GM19452 (cell line): ENCODE data around the gene NOTCH4.
A peak's percentile ranks its signal among the peaks of the same experiment; 100 is the strongest.
"Not testable (repeated sequence)": the region's sequence is repeated elsewhere in the genome, so short reads cannot be mapped to it uniquely, and the experiment has no call there.

Experiments
- ATAC-seq: cut with Tn5 transposase; IDR thresholded peaks from one replicate; pipeline ENCODE4 v1.9.1; 2021; ENCODE audit not compliant: unreplicated experiment

The NOTCH4 gene

DNA sequence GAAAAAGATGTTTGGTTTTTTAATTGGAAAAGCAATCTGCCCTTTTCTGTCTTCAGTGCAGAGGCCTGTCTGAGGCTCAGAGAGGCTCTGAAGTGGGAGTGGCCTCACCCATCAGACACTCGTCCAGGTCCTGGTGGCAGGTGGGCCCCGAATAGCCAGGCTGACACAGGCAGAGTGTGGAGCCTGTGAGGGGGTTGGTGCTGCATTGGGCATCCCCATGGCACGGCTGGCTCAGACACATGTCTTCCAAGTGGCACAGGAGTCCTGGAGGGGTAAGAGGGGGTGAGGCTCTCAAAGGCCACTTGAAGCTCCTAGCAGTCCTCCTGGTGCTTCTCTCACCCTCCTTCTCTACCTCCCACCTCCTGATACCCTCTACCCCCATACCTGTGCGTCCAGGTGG is 3.8 kb downstream of the NOTCH4 start:
- no peak for ATAC-seq

DNA sequence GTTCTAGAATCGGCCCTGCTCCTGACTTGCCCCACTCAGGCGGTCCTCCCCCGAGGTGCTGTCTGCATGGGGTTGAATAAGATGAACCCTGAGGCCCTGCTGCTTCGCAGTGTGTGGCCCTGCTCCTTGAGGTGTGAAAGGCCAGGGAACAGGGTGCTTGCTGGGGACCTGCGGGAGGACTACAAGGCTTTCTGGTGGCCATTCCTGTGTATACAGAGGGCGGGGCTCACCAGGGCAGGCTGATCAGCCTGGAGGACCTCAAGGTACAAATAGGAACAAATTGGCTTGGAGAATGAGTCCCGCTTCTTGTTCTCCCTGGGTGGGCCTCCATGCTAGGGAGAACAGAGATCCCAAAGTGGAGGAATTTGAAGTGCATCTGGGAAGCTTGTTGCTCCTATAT is 5.7 kb downstream of the NOTCH4 start:
- no peak for ATAC-seq

DNA sequence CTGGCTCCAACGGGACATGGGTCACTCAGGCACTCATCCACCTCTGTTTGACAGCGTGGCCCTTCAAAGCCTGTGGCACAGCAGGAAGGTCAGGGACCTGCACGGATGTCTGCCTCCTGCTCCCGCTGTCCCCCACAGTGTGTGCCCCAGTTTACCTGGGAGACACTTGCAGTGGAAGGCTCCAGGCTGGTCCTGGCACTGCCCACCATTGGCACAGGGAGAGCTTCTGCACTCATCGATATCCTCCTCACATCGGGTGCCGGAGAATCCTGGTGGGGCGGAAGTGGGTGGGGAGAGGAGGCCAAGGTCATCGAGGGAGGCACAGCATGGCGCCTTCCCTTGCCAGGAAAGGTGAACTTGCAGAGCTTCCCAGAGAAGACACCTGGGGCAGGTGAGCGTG is 6.9 kb downstream of the NOTCH4 start:
- no peak for ATAC-seq

DNA sequence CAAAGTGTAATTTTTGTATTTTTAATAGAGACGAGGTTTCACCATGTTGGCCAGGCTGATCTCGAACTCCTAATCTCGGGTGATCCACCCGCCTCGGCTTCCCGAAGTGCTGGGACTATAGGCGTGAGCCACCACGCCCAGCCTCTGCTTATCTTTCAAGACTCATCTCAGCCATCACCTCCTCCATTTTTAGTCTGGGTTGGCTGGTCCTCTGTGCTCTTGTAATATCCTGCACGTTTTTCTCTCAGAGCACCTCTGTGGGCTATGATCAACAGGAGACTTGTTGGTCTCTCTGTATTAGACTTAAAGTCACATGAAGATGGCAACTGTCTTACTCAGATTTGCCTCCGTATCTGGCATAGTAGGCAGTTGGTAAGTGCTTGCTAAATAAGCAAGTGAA is 7.6 kb downstream of the NOTCH4 start:
- no peak for ATAC-seq

DNA sequence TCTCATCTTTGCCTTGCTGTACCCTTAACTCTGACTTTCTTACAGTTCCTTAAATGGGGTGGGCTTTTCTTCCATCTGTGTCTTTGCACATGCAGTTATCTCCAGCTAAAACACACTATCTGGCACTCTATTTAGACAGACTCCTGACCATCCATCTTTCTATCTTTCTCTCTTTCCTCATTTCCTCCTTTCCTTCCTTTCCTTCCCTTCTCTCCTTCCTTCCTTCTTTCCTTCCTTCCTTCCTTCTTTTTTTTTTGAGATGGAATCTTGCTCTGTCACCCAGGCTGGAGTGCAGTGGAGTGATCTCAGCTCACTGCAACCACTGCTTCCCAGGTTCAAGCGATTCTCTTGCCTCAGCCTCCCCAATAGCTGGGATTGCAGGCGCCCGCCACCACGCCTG is 8.2 kb downstream of the NOTCH4 start:
- ATAC-seq: no peak

DNA sequence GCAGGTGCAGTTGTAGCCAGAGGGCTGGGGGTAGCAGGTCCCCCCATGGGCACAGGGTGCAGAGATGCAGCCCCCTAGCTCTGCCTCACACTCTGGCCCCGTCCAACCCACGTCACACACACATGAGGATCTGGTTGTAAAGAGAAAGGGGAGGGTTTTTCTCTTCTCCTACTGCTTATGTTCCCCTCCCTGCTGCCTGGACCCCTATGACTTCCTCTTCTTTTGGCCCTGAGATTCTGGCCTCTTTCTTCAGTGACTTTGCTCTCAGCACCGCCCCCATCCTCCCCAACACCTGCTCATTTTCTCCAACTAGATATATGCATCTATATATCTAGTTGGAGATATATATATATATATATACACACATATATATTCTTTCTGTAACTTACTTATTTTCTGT is 9.7 kb downstream of the NOTCH4 start:
- no peak for ATAC-seq

DNA sequence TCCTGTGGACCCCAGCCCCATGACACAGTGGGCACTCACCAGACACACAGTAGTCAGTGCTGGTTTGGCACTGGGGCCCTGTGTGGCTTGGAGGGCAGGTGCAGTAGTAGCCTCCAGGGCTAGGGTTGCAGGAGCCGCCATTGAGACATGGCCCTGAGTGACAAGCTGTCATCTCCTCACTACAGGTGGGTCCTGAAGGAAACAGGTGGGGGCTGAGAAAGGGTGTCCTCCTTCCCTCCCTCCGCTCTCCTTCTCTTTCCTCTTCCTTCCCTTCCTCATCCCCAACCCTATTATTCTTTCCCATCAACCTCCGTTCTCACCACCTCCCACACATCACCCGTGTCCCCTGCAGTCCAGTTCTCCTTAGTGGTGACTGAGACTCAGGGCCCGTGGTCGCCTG is 10.2 kb downstream of the NOTCH4 start:
- no peak for ATAC-seq

DNA sequence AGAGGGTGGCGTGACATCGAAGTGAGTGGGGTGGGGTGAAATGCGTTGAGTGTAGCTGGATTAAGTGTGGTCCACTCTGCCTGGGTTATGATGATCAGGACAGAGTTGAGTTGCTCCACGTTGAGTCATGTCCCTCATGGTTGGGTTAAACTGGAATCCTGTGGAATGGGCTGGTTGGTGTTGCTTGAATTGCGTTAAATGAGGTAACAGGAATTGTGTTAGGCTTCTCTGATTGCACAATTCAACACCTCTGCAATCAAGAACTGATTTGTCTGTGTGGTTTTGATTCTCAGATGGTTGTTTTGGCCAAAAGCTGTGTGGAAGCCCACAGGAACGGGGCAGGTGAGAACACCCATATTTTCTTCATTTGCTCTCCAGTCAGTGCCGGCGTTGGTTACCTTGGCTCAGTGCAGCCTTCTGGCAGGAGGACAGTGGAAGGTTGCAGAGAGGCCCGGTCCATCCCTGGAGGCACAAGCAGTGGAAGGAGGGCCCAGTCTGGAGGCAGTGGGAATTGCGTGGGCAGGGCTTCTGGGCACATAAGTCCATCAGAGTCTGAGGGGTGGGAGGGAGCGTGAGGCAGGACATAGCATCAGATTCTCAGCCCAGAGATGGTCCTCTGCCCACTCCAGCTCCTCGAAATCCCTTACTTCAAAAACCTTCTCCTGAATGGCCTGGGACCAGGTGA is 11.6 kb downstream of the NOTCH4 start:
- no peak for ATAC-seq

DNA sequence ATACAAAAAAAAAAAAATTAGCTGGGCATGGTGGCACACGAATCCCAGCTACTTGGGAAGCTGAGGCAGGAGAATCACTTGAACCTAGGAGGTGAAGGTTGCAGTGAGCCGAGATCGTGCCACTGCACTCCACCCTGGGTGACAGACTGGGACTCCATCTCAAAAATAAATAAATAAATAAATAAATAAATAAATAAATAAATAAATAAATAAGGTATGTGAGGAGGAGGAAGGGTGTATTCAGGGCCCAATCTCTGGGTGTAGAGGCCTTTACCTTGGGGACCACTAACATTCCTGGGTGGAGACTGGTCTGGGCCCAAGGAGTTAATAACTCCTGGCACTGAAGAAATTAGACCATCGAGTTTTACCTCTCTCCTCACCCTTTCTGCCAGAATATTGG is 12.4 kb downstream of the NOTCH4 start:
- not testable (repeated sequence) for ATAC-seq

DNA sequence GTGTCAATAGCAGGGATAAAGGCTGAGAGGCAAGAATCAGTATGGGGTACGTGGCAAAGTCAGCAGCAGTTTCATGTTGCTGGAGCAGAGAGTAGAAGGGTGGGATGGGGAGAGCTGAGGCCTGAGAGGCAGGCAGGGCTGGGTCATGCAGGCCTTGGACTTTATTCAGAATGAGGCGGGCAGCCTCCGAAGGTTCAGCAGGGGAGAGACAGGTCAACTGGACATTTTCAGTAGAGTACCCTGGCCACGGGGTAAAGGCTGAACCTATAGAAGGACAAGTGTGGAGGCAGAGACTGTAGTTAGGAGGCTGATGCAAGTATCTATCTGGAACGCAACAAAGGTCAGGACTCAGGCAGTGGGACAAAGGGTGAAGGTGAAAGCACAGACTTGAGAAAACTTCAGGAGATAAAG is 13.7 kb downstream of the NOTCH4 start:
- ATAC-seq: no peak

DNA sequence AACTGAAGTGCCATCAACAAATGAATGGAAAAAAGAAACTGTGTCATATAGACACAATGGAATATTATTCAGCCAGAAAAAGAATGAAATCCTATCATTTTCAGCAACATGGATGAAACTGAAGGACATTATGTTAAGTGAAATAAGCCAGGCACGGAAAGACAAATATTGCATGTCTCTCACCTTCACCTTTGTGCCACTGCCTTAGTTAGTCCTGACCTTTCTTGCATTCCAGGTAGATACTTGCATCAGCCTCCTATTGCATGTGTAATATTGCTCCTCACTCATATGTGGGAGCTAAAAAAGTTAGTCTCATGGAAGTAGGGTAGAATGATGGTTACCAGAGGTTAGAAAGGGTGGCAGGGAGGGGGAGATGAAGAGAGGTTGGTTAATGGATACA is 14.9 kb downstream of the NOTCH4 start:
- ATAC-seq: no peak

DNA sequence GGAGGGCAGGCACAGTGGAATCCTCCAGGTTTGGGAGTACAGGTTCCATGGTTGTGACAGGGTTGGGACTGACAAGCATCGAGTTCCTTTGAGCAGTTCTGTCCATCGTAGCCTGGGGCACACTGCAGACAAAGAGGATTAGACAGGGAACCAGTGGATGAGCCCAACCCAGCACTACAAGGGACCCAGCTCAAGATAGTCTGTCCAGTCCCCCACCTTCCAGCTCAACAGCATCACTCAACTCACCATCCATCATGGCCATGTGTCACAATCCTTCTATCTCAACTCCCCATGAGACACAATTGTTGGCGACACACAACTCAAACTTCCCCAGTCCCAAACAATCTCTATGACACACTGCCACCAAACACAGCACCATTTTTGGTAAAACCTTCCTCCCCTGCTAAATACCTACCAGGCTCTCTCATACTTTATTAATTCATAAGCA is 19.6 kb downstream of the NOTCH4 start:
- ATAC-seq: no peak

DNA sequence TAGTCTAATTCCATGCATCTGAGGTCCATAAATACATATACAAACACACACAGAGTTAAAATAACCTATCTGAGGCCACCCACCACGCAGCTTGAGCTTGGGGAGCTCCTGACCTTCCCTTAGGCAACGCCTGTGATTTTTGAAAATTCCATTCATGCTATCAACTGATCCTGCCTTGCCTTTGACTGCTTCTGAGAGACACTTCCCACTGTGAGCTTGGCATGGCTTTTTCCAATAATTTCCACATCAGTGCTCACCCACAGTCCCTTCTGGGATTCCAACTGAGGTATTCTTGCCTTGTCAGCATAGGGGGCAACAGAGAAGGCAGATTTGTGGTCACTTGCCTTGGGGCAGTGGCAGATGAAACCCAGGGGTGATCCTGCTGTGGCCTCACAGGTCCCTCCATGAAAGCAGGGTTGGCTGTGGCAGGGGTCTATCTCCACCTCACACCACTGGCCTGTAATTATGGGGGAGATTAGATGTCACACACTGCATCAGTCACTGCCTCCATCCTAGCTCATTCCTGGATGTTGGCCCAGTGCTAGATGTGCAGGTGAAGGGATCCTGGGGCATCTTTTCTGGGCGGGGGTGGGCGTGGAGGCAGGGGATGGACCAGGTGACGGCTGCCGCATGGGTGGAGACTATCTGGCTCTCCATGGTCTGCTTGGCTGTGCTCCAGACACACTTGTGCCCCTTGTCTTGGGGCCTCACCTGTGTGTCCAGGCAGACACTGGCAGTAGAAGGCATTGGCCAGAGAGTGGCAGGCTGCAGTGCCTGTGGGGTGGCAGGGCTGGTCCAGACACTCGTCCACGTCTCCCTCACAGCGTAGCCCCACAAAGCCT is 20.2 kb downstream of the NOTCH4 start:
- ATAC-seq: no peak

DNA sequence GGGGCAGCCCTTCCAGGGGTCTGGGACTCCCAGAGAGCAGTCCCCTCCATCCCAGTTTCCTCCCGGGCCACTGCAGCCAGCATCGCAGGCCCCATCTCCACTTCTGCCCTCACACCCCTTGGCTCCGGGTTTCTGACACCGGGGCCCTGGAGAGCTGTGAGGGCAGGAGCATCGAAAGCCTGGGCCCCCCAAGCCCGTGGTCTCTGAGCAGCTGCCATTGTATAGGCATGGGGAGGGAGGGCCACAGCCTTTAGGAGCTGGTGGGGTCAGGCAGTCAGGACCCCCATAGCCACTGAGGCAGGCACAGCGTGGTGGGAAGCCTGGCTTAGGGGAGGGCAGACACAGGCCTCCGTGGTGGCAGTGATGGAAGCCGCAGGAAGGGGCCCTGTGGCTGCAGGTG is 21.7 kb downstream of the NOTCH4 start:
- no peak for ATAC-seq

DNA sequence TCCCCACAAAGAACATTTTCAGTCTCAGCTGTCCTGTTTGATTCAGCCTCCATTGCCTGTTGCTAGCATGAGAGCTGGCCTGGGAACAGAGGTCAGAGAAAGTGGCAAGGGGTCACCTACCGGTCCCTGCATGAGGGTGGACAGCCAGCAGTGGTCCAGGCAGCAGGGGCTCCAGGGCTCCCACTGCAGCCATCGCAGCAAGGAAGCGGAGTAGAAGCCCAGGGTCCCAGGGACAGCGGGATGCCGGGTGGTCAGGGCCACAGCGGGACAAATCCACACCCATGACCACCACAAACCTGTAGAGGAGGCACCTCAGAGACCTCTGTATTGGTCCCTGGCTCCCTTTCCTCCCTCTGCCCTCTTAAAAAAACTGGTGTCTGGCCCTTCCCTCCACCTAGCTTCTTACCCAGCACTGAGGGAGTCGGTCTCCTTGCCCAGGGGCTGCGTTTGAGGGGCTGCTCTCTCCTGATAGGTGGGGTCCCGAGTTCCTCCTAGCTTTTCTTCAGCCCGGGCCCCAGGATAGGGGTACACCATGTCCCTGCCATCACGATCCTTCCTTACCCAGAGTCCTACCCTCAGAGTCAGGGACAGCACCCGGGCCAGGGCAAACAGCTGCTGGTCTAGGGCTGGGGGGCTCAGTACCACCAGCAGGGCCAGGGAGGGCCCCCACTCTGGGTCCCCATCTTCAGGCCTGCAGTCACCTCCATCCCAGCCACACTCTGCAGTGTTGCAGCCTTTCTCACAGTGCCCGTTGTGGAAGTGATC is 23.0 kb downstream of the NOTCH4 start:
- ATAC-seq: no peak

DNA sequence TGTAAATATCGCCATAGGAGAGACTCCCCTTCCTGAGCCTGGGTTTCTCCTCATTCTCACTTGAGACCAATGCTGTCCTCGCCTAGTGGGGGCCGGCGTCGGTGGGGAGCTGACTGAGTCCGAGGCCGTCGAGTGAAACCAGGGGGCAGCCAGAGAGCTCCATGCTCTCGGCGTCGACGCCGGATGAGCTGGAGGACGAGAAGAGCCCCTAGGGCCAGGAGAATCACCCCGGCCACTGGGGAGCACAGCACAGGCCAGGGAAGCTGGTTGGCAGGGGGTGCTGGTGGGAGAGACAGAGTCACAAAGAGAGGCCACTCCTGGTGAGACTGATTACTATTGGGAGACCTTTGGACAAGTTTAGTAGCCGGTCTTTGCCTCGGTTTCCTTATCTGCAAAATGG is 25.0 kb downstream of the NOTCH4 start:
- no peak for ATAC-seq

DNA sequence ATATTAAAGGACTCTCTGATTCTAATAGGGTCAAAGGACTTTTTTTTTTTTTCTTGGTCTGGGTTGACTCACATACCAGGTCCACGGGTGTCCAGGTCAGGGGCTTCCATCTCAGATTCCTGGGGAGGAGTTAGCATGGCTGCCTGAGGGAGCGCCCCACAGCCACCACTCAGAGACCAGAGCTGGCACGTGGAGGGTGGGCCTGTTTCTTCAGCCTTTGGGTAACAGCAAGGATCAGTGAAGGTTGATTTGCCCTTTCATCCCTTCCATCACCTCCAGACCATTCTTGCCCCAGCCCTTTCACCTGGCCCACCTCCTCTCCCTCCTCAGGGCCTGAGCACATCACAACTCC is 25.5 kb downstream of the NOTCH4 start:
- no peak for ATAC-seq

DNA sequence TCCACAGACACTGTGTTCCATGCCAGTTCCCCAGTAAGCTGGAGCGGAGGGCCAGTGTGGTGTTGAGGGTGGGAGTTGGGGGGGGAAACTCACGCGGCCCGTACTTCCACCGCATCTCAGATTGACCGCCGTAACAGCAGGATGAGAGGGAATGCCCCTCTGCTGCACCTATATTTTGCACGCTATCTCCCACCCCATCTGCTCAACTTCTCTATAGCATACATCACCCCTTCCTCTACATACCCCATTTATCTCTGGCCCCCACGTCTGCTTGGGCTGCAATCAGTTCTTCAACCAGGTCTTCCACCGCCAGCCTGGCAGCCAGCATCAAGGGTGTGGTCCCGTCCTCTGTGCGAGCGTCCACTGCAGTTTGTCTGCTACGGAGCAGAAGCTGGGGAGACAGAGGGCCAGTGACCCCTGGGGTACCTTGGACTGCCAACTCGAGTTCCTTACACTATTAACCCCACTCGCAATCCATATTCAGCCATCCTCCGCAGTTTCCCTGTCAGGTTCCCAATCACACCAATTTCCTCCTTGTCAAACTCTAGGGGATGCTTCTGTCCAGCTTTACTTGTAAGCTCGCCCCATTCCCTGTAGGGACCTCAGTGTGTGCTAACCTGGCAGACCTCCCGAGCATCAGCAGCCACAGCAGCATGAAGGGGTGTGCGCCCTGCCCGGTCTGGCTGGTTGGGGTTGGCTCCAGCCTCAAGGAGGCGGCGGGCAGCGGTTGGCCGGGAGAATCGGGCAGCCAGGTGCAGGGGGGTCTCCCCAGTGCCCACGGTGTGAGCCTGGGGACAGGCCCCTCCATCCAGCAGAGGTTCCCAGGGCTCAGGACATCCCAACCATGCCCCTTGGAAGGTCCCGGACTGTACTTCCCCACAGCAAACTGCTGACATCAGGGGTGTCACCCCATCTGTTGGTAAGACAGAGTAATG is 26.9 kb downstream of the NOTCH4 start:
- no peak for ATAC-seq

DNA sequence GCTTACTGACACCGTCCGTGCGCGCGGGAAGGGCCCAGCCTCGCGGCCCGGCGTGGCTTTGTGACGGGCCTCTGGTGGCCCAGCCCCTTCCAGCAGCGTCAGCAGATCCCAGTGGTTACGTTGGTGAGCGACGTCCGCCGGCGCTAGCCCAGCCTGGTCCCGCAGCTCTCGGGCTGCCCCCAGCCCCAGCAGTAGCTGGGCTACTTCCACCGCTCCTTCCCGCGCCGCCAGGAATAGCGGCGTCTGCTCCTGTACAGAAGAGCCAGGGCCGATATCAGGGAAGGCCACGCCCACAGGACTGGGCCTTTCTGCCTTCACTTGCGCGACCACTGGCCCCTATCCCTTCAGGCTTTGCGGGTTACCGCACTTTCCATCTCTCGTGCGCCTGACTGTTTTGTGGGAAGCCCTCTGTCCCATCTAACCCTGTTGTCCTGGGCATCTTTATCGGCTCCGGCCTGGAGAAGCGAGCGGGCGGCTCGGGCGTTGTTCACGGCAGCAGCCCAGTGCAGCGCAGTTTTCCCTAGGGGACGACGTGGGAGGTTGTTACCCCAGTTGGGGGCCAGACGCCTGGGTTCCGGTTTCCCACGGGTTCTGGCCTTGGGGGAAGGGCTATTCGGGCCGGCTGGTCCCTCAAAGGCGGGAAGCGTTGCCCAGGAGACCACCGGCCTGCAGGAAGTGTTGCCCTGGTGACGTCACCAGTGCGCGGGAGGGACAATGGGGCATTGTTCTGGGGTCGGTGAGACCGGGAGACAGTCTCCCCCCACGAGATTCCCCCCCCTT is 27.8 kb downstream of the NOTCH4 start:
- ATAC-seq: peak; percentile 77

DNA sequence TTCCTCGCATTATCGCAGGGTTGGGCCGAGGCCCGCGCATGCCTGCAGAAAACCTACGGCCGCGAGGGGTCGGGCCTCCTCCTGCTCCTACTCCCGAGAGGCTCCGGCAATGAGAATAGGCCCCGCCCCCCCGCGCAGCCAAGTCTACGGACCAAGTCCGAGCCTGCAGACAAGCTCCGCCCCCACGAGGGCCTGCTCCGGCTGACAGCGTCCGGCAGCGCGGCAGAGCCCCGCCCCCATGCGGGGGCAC is 28.3 kb downstream of the NOTCH4 start:
- peak; percentile 75 for ATAC-seq
